ENCODE data around the gene TACR1.

Gene TACR1

GRCh38 chr2:75100011-75100800 lies 99.1 kb downstream of the TACR1 start:
- no peaks in the 10 kb centered on the region for H3K36me3 ChIP-seq (ENCODE audit: control insufficient read depth, insufficient read depth, low read length)
- H3K79me2 ChIP-seq: no peaks in the 10 kb centered on the region
- no peak overlapping the region for H3K4me2 ChIP-seq (ENCODE audit: low read length)
- no peak overlapping the region for H3K9ac ChIP-seq
- H3K4me3 ChIP-seq (ENCODE audit: low read depth, low read length): no peak overlapping the region
- no peaks in the 10 kb centered on the region for H3K9me3 ChIP-seq (ENCODE audit: control insufficient read depth, low read length)
- no peak overlapping the region for H2AFZ ChIP-seq
- TF ChIP-seq, protein P1, sequence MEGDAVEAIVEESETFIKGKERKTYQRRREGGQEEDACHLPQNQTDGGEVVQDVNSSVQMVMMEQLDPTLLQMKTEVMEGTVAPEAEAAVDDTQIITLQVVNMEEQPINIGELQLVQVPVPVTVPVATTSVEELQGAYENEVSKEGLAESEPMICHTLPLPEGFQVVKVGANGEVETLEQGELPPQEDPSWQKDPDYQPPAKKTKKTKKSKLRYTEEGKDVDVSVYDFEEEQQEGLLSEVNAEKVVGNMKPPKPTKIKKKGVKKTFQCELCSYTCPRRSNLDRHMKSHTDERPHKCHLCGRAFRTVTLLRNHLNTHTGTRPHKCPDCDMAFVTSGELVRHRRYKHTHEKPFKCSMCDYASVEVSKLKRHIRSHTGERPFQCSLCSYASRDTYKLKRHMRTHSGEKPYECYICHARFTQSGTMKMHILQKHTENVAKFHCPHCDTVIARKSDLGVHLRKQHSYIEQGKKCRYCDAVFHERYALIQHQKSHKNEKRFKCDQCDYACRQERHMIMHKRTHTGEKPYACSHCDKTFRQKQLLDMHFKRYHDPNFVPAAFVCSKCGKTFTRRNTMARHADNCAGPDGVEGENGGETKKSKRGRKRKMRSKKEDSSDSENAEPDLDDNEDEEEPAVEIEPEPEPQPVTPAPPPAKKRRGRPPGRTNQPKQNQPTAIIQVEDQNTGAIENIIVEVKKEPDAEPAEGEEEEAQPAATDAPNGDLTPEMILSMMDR (IDR thresholded peaks at IDR 0.05): no peak
- H3K4me1 ChIP-seq: no peaks in the 10 kb centered on the region
- no peak overlapping the region for H3K27ac ChIP-seq
- H3K27me3 ChIP-seq (ENCODE audit: control insufficient read depth, insufficient read depth, low read length): no peaks in the 10 kb centered on the region

GRCh38 chr2:75099521-75099922 lies 99.8 kb downstream of the TACR1 start:
- H3K79me2 ChIP-seq: no peaks in the 10 kb centered on the region
- H3K4me3 ChIP-seq (ENCODE audit: low read depth, low read length): no peak overlapping the region
- no peak overlapping the region for H2AFZ ChIP-seq
- no peak overlapping the region for H3K9ac ChIP-seq
- no peak overlapping the region for H3K27ac ChIP-seq
- H3K9me3 ChIP-seq (ENCODE audit: control insufficient read depth, low read length): no peaks in the 10 kb centered on the region
- TF ChIP-seq, protein P1 (IDR thresholded peaks at IDR 0.05): no peak
- H3K36me3 ChIP-seq (ENCODE audit: control insufficient read depth, insufficient read depth, low read length): no peaks in the 10 kb centered on the region
- H3K27me3 ChIP-seq (ENCODE audit: control insufficient read depth, insufficient read depth, low read length): no peaks in the 10 kb centered on the region
- no peak overlapping the region for H3K4me2 ChIP-seq (ENCODE audit: low read length)
- no peaks in the 10 kb centered on the region for H3K4me1 ChIP-seq

DNA sequence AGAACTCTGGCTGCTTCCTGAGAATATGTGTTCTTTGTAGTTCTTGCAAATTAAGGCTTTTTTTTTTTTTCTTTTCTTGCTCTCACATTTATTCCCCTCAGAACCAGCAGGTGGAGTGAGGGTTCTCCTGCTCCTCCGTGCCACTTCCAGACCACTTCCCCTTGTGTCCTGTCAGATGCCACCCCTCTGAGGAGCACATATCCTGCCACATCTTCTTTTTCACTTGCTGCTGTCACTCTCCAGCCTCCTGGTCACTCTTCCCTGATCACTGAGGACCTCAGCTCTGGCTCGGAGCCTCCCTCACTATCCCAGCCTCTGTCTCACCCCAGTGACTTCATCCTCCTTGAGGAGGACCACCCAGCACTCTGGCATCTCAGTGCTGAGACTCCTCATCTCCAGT lies 100.5 kb downstream of the TACR1 start:
- Histone ChIP-seq H3K36me3 (ENCODE audit: control insufficient read depth, insufficient read depth, low read length) (no peaks in the 10 kb centered on the region), H3K27ac (no peak overlapping the region), H3K27me3 (ENCODE audit: control insufficient read depth, insufficient read depth, low read length) (no peaks in the 10 kb centered on the region), H3K4me2 (ENCODE audit: low read length) (no peak overlapping the region), H3K79me2 (no peaks in the 10 kb centered on the region), H3K9me3 (ENCODE audit: control insufficient read depth, low read length) (no peaks in the 10 kb centered on the region), H3K4me1 (no peaks in the 10 kb centered on the region), H2AFZ (no peak overlapping the region), H3K9ac (no peak overlapping the region), H3K4me3 (ENCODE audit: low read depth, low read length) (no peak overlapping the region)
- TF ChIP-seq, protein P1 (IDR thresholded peaks at IDR 0.05): no peak

DNA sequence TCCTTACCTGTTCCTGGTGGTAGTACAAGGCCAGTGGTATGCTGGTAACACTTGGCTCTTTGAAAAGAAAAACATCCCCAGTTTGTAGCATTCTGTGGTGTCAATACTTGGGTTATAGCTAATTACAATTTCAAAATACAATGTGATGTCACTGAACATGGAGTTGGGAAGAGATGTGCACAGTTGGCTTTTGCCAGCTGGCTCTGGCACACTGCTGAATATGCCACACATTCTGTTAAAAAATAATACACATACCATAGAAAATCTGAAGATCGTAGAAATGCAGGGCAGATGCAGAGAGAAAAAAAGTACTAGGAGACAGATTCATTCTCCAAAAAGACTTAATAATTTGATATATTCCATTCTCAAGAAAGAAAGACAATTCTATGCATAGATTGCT lies 101.5 kb downstream of the TACR1 start:
- no peaks in the 10 kb centered on the region for H3K27me3 ChIP-seq (ENCODE audit: control insufficient read depth, insufficient read depth, low read length)
- no peak overlapping the region for H3K9ac ChIP-seq
- H2AFZ ChIP-seq: no peak overlapping the region
- no peaks in the 10 kb centered on the region for H3K36me3 ChIP-seq (ENCODE audit: control insufficient read depth, insufficient read depth, low read length)
- H3K4me3 ChIP-seq (ENCODE audit: low read depth, low read length): no peak overlapping the region
- no peak overlapping the region for H3K4me2 ChIP-seq (ENCODE audit: low read length)
- H3K9me3 ChIP-seq (ENCODE audit: control insufficient read depth, low read length): no peaks in the 10 kb centered on the region
- no peaks in the 10 kb centered on the region for H3K79me2 ChIP-seq
- H3K4me1 ChIP-seq: no peaks in the 10 kb centered on the region
- TF ChIP-seq, protein P1 (IDR thresholded peaks at IDR 0.05): no peak
- H3K27ac ChIP-seq: no peak overlapping the region

DNA sequence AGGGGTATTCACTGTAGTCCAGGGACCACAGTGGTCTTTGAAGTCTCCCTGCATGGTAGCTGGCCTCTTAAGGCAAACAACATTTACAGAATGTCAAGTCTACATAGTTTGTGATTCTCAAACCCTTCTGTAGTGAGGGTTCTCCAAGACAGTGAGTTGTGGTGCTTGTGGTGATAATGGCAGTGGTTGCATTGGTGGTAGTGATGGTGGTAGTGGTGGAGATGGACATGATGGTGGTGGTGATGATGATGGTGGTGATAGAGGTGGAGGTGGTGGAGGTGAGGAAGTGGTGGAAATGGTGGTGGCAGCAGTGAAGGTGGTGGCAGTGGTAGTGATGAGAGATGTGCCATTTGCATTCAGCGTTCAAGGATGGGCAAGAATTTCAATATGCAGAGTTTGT lies 104.9 kb downstream of the TACR1 start:
- H3K9me3 ChIP-seq (ENCODE audit: control insufficient read depth, low read length): no peaks in the 10 kb centered on the region
- H3K79me2 ChIP-seq: no peaks in the 10 kb centered on the region
- no peak overlapping the region for H2AFZ ChIP-seq
- H3K4me3 ChIP-seq (ENCODE audit: low read depth, low read length): no peak overlapping the region
- H3K4me1 ChIP-seq: no peaks in the 10 kb centered on the region
- no peaks in the 10 kb centered on the region for H3K36me3 ChIP-seq (ENCODE audit: control insufficient read depth, insufficient read depth, low read length)
- H3K4me2 ChIP-seq (ENCODE audit: low read length): no peak overlapping the region
- H3K27ac ChIP-seq: no peak overlapping the region
- no peaks in the 10 kb centered on the region for H3K27me3 ChIP-seq (ENCODE audit: control insufficient read depth, insufficient read depth, low read length)
- no peak overlapping the region for H3K9ac ChIP-seq
- TF ChIP-seq, protein P1 (IDR thresholded peaks at IDR 0.05): no peak

All from parathyroid adenoma (tissue), 2 donors.